ENCODE results near the gene TYK2. TPM values are rescaled to one million over a fixed set of nuclear protein-coding genes. Genes with fewer than 3 reads are reported as not detected.

The TYK2 gene
- total and polyA plus RNA-seq, 2 of the 4 experiments (the other 2 are of a cell fraction) = 40.9 to 97.9 TPM

- no peak overlapping the region for H2BK120ac ChIP-seq (ENCODE audit: low read depth, low read length)
- ChIA-PET POLR2A (ENCODE audit: unreplicated experiment) (no interaction called here), CTCF (no interaction called here)
- H3K4me1 ChIP-seq (ENCODE audit: control insufficient read depth, insufficient read depth, low read length) = peaks cover 15% of the 10 kb centered on the region
- peak overlapping the region; percentile 39 for H3K4me3 ChIP-seq (ENCODE audit: insufficient read depth, low read depth, low read length)
- H2BK5ac ChIP-seq (ENCODE audit: low read depth, low read length, poor library complexity, severe bottlenecking) = no peak overlapping the region
- dilution Hi-C loops (cut with HindIII; ENCODE audit: low sequenced_read_pairs, unreplicated experiment) = no loop called here
- BruUV-seq (replicated peaks) = no TSS peak
- in situ Hi-C loops (cut with MboI; ENCODE audit: low sequenced_read_pairs) = no loop called here
- H3K27ac ChIP-seq (ENCODE audit: insufficient read depth, low read length) = no peak overlapping the region
- no peak overlapping the region for H3K14ac ChIP-seq (replicated peaks; ENCODE audit: low read depth, low read length)
- no peaks in the 10 kb centered on the region for H3K9me3 ChIP-seq (ENCODE audit: control insufficient read depth, insufficient read depth, low read length)
- H3K4me2 ChIP-seq (ENCODE audit: low read depth, low read length) = peak overlapping the region; percentile 70
- peak overlapping the region; percentile 30 for H3K23ac ChIP-seq (ENCODE audit: low read depth, low read length)
- peaks cover 45% of the 10 kb centered on the region for H3K27me3 ChIP-seq (ENCODE audit: control insufficient read depth, insufficient read depth, low read length)
- no peak overlapping the region for H4K5ac ChIP-seq (ENCODE audit: low read depth, low read length)
- peaks cover 31% of the 10 kb centered on the region for H4K20me1 ChIP-seq (ENCODE audit: insufficient read depth, low read length)
- H3K79me1 ChIP-seq (ENCODE audit: low read depth in 1 of 2, low read length in 2 of 2) = no peaks in the 10 kb centered on the region; a peak in 1 of 4 replicates
- H3K9ac ChIP-seq (ENCODE audit: low read depth, low read length) = no peak overlapping the region
- no peak overlapping the region for H3K4ac ChIP-seq (ENCODE audit: low read depth, low read length)
- WGBS, 2 experiments (ENCODE audit: extremely low coverage in 2 of 2, insufficient read length in 1 of 2) = 1% methylated on average over 27 of the region's 61 CpGs; no CpG with 5 or more reads in 1 of the 2 experiments
- ATAC-seq (ENCODE audit: low read depth) (no peak), DNase-seq (peak; percentile 61)
- no peak overlapping the region for H4K91ac ChIP-seq (ENCODE audit: insufficient read depth, low read depth, low read length)
- no peaks in the 10 kb centered on the region for H3K9me1 ChIP-seq (ENCODE audit: insufficient read depth, low read length)
- intact Hi-C loops (cut with micrococcal nuclease) = no loop called here
- H2AK5ac ChIP-seq (ENCODE audit: low read depth, low read length) = peak overlapping the region; percentile 60; the same call in 1 of the 2 replicates
- no peak overlapping the region for H2BK15ac ChIP-seq (ENCODE audit: low read depth, low read length)
- 0 out of 4 replicates have a peak overlapping the region, but pooled peaks of 1 of the 2 experiments have one; percentile 6 for H4K8ac ChIP-seq (ENCODE audit: low read depth in 2 of 2, low read length in 2 of 2)
- H2AFZ ChIP-seq (replicated peaks; ENCODE audit: low read length, poor library complexity) = peak overlapping the region; percentile 85
- H2BK20ac ChIP-seq (ENCODE audit: low read depth, low read length) = no peak overlapping the region
- peak overlapping the region; percentile 87 for H2AK9ac ChIP-seq (replicated peaks; ENCODE audit: low read depth, low read length, poor library complexity)
- H3K36me3 ChIP-seq (ENCODE audit: control insufficient read depth, insufficient read depth, low read length) = no peaks in the 10 kb centered on the region
- no peak overlapping the region for H3K18ac ChIP-seq (ENCODE audit: low read depth, low read length)
- H3K56ac ChIP-seq (ENCODE audit: extremely low read depth, insufficient read depth, low read length) = no peak overlapping the region
- TF ChIP-seq, protein P1, sequence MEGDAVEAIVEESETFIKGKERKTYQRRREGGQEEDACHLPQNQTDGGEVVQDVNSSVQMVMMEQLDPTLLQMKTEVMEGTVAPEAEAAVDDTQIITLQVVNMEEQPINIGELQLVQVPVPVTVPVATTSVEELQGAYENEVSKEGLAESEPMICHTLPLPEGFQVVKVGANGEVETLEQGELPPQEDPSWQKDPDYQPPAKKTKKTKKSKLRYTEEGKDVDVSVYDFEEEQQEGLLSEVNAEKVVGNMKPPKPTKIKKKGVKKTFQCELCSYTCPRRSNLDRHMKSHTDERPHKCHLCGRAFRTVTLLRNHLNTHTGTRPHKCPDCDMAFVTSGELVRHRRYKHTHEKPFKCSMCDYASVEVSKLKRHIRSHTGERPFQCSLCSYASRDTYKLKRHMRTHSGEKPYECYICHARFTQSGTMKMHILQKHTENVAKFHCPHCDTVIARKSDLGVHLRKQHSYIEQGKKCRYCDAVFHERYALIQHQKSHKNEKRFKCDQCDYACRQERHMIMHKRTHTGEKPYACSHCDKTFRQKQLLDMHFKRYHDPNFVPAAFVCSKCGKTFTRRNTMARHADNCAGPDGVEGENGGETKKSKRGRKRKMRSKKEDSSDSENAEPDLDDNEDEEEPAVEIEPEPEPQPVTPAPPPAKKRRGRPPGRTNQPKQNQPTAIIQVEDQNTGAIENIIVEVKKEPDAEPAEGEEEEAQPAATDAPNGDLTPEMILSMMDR (conservative IDR thresholded peaks at IDR 0.05; ENCODE audit: low read depth, low read length) = no peak
- TF ChIP-seq, protein P2, sequence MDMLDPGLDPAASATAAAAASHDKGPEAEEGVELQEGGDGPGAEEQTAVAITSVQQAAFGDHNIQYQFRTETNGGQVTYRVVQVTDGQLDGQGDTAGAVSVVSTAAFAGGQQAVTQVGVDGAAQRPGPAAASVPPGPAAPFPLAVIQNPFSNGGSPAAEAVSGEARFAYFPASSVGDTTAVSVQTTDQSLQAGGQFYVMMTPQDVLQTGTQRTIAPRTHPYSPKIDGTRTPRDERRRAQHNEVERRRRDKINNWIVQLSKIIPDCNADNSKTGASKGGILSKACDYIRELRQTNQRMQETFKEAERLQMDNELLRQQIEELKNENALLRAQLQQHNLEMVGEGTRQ (IDR thresholded peaks at IDR 0.05; ENCODE audit: low read depth, low read length) = peak; percentile 72; the same call in 1 of the 2 replicates
- no peak for TF ChIP-seq NFE2L2 (IDR thresholded peaks at IDR 0.05; ENCODE audit: low read depth, low read length)
- no peak for TF ChIP-seq CEBPB (IDR thresholded peaks at IDR 0.05; ENCODE audit: low read depth, low read length)
- no peak for TF ChIP-seq RFX5 (IDR thresholded peaks at IDR 0.05; ENCODE audit: low read depth, low read length)
- no peak for TF ChIP-seq ELK1 (IDR thresholded peaks at IDR 0.05; ENCODE audit: borderline replicate concordance, low read depth, low read length)
- TF ChIP-seq RCOR1 (IDR thresholded peaks at IDR 0.05; ENCODE audit: insufficient replicate concordance, low read length) = no peak
- TF ChIP-seq SMC3 (IDR thresholded peaks at IDR 0.05; ENCODE audit: low read depth, low read length) = no peak
- peak; percentile 23; the same call in 1 of the 2 replicates for TF ChIP-seq POLR2A (IDR thresholded peaks at IDR 0.05; ENCODE audit: low read depth, low read length)
- TF ChIP-seq BHLHE40 (IDR thresholded peaks at IDR 0.05; ENCODE audit: low read depth, low read length) = no peak; the same call in none of the 2 replicates
- TF ChIP-seq FOS (IDR thresholded peaks at IDR 0.05; ENCODE audit: low read depth, low read length) = no peak
- peak; percentile 10; the same call in 1 of the 2 replicates for TF ChIP-seq MAZ (IDR thresholded peaks at IDR 0.05; ENCODE audit: borderline replicate concordance, low read depth, low read length)
- TF ChIP-seq CHD1 (IDR thresholded peaks at IDR 0.05; ENCODE audit: low read depth, low read length) = no peak
- no peak for TF ChIP-seq MAFK (IDR thresholded peaks at IDR 0.05; ENCODE audit: low read depth, low read length)
Measured at GRCh38 chr19:10419646-10420443, 39.5 kb upstream of the TYK2 start.

Measured in IMR-90 (cell line).